HG02610 (cell line): ENCODE results near the gene OPRD1.
"Not testable (repeated sequence)": the region's sequence is repeated elsewhere in the genome, so short reads cannot be mapped to it uniquely, and the experiment has no call there.

Experiments
- ATAC-seq: cut with Tn5 transposase; IDR thresholded peaks from one replicate; pipeline ENCODE4 v1.9.1; 2021; ENCODE audit warnings: mild to moderate bottlenecking, moderate library complexity; ENCODE audit not compliant: unreplicated experiment

Gene OPRD1

GRCh38 chr1:28800324-28800723 is 11.6 kb upstream of the OPRD1 start:
- ATAC-seq = no peak

GRCh38 chr1:28801461-28801860 is 10.5 kb upstream of the OPRD1 start:
- ATAC-seq = no peak

GRCh38 chr1:28803051-28803450 is 8.9 kb upstream of the OPRD1 start:
- ATAC-seq = no peak

- no peak for ATAC-seq
Observed at GRCh38 chr1:28803662-28804061, 8.3 kb upstream of the OPRD1 start.

GRCh38 chr1:28804071-28804470 is 7.9 kb upstream of the OPRD1 start:
- ATAC-seq = no peak

- no peak for ATAC-seq
Observed at GRCh38 chr1:28807046-28807445, 4.9 kb upstream of the OPRD1 start.

- no peak for ATAC-seq
Observed at GRCh38 chr1:28807986-28808385, 4.0 kb upstream of the OPRD1 start.

GRCh38 chr1:28811369-28811765 is 603 bp upstream of the OPRD1 start:
- ATAC-seq = no peak

GRCh38 chr1:28812669-28813468 is 899 bp downstream of the OPRD1 start:
- no peak for ATAC-seq

GRCh38 chr1:28813931-28814465 is 2.0 kb downstream of the OPRD1 start:
- ATAC-seq = no peak

- ATAC-seq = no peak
Observed at GRCh38 chr1:28815533-28816185, 3.7 kb downstream of the OPRD1 start.

GRCh38 chr1:28817133-28817532 is 5.2 kb downstream of the OPRD1 start:
- ATAC-seq = no peak

GRCh38 chr1:28819020-28819419 is 7.0 kb downstream of the OPRD1 start:
- ATAC-seq = no peak

- no peak for ATAC-seq
Observed at GRCh38 chr1:28822799-28823198, 10.8 kb downstream of the OPRD1 start.

GRCh38 chr1:28824061-28824460 is 12.1 kb downstream of the OPRD1 start:
- ATAC-seq = not testable (repeated sequence)

- not testable (repeated sequence) for ATAC-seq
Observed at GRCh38 chr1:28828227-28828858, 16.4 kb downstream of the OPRD1 start.

- ATAC-seq = no peak
Observed at GRCh38 chr1:28830814-28831213, 18.8 kb downstream of the OPRD1 start.

GRCh38 chr1:28832966-28833365 is 21.0 kb downstream of the OPRD1 start:
- ATAC-seq = no peak

GRCh38 chr1:28833381-28833780 is 21.4 kb downstream of the OPRD1 start:
- no peak for ATAC-seq

- no peak for ATAC-seq
Observed at GRCh38 chr1:28835237-28835650, 23.3 kb downstream of the OPRD1 start.

GRCh38 chr1:28836421-28836956 is 24.5 kb downstream of the OPRD1 start:
- ATAC-seq = no peak
